HS-27A (cell line): ENCODE measurements around the gene BLTP3B.
A peak's percentile ranks its signal among the peaks of the same experiment; 100 is the strongest.

Experiments used
- DNase-seq: peaks from one replicate; pipeline ENCODE4 v3.0.0-alpha.2; 2012; ENCODE audit warnings: low read depth, missing footprints

Gene BLTP3B

DNA sequence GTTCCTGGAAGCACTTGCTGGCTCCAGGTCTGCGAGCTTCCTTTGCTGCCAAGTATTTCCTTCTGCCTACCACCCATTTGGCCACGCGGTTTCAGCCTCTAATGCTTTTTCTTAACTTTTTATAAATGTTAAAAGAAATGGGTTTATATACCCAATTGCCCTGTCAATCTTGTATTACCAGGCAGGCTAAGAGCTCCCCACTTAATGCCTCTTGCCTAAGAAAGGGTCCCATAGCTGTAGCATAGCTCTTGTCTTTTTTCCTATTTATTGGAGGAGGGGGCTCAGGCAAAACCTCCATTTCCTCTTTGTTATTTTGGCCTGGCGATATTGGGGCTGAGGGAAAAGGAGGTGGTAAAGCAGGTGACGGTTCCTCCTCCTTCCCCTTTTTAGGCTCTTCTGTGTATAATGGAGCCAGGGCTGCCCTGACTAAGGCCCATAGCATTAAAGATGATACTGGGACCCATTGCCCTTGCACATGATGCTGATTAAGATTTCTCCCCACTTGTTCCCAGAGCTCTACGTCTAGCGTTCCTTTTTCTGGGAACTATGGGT is 21.6 kb upstream of the BLTP3B start:
- DNase-seq, result no peak

GRCh38 chr12:100163416-100164152 is 20.9 kb upstream of the BLTP3B start:
- DNase-seq, result no peak

DNA sequence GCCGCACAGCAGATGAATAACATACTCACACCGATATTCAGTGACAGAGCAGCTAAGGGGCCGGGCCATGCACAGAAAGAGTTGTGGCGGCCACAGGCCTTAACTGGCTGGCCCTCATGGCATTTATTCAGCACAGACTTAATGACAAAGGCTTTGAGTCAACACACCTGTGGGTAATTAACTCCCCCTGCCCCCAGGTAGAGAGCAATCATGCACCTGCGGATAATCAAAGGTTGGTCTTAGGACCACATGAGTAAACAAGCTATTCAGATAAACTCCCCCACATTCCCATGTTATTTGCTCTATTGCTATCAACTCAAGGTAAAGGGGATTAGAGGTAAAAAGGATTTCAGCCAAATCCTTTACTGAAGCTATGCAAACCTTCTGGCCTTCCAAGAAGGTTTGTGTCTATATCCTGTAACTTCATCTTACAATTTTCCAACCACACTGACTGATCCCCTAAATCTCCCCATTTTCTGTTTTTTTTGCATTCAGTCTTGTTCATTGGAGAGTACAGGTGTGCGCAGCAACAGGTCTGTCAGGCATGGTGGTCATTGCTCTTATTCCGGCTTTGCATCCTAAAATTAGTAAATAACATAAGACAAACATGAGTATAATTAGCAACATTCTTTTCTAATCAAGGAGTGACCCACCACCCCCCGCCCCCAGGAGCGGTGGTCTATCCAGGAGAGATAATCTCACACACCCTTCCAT is 16.9 kb upstream of the BLTP3B start:
- DNase-seq, result no peak

DNA sequence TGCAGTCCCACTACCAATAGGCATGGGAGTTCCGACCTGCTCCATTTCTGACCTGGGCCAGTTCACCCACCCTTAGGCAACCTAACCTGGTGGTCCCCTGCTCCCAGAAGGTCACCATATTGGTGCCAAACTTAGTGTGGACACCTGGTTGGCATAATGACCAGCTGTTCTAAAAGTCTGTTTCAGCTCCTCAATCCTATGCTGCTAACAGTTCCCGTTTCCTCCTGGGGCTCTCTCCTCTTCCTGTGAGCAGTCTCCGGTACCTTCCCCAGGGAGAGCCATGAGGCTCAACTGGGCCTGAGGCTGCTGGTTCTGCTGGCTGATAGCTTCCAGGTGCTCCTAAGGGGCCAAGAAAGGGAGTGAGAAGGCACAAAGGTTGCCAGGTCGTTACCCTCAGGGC is 15.9 kb upstream of the BLTP3B start:
- no peak for DNase-seq

GRCh38 chr12:100157427-100157821 is 14.8 kb upstream of the BLTP3B start:
- DNase-seq, result no peak

DNA sequence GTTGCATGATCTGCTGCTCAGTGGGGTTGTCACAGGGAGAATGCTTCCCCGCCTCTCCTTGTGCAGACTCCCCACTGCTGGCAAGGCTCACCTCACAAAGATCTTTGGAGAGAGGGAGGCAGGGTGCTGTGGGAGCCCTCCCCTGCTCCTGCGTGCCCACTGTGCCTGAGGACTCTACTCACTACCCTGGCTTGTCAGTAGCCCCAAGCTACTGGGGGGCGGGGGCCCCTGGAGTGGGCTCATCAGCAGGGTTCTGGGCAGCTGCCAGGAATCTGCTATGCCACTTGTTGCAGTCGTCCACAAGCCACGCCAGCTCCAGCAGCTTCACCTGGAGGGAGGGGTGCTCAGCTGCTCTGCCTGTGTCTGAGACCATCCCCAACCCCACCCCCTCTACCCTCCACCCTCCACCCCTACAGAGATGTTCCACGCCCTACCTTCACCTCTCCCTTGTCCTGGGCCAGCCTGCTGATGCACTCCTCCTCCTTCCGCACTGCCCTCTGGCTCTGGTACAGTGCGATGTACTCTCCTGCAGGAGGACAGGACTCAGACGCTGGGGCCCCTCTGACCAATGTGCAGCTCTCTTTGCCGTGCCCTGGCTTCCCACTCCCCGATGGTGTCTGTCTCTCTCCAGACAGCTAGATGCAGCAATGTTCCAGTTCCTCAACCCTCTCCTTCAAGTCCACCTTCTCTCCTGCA is 14.2 kb upstream of the BLTP3B start:
- no peak for DNase-seq

- DNase-seq, result peak; percentile 19
These were observed 12.0 kb upstream of the BLTP3B start for GRCh38 chr12:100154474-100155247.

GRCh38 chr12:100153131-100153530 is 10.5 kb upstream of the BLTP3B start:
- DNase-seq, result no peak

GRCh38 chr12:100151769-100152168 is 9.1 kb upstream of the BLTP3B start:
- DNase-seq, result no peak

- no peak for DNase-seq
These were observed 3.6 kb upstream of the BLTP3B start for GRCh38 chr12:100146252-100146651.

DNA sequence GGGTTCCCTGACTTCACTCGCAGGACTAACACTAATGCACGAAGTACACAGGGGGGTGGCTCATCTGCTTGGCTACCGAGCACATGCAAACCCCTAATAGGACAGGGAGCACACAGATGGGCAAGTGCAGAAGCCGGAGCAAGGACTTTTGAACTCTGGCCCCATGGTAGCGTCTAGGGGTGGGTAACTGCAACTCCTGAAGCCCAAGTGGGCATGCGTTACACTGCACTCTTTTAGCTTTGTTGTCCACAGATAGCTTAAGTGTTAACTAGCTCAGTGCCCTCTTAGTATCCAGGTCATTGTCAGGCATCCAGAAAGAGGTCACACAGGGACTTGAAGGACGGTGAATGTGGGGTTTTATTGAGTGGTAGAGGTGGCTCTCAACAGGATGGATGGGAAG is 3.0 kb upstream of the BLTP3B start:
- no peak for DNase-seq

DNA sequence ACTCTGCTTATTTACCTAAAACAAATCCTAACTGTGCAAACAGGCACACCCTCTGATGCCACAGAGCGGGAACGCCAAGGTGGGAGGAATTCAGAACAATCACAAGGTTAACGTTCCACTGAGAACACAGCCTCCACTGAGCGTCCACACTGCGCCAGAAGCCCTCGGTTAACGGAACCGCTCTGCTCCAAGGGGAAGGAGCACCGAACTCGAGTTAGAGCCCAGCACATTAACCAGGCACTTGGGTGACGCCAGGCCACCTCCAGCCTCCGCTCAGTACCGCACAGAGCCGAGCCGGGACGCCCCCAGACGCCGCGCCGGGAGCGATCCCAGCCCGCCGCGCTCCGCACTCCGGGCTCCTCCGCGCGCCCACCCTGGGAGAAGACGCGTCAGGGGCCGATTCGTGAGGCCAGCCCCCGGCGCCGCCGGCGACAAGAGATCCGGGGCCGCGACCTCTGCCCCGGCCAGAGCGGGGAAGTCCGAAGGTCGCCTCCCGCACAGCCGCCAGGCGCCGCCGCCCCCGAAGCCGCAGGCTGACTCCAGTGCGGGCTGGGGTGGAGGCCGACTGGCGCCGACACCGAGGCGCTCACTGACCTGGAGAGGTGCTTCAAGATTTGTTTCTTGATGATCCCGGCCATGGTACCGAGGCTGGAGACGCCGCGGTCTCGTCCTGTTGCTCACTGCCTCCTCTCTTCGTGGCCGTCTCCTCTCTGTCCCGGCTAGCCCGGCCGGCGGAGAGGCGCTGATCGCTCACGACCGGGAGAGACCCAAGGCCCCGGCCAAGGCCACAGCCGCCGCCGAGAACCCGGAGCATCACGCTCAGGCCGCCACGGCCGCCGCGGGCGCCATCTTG is 450 bp downstream of the BLTP3B start:
- DNase-seq, result peak; percentile 26

- peak; percentile 62 for DNase-seq
These were observed 1.0 kb downstream of the BLTP3B start for GRCh38 chr12:100141666-100141997.

DNA sequence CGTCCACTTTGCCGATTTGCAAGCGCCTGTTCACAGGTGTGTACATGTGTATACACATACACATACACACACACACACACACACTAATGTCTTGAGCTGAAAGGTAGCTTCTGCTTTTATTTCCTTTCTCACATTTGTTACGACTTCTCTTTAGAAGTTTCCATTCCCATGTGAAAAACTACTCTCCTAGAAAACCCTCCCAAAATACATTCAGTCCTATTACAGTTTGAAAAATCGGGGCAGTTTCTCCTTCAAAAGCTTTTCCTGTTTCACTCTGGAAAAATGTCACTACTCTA is 3.9 kb downstream of the BLTP3B start:
- no peak for DNase-seq

- no peak for DNase-seq
These were observed 4.4 kb downstream of the BLTP3B start for GRCh38 chr12:100138048-100138802.

DNA sequence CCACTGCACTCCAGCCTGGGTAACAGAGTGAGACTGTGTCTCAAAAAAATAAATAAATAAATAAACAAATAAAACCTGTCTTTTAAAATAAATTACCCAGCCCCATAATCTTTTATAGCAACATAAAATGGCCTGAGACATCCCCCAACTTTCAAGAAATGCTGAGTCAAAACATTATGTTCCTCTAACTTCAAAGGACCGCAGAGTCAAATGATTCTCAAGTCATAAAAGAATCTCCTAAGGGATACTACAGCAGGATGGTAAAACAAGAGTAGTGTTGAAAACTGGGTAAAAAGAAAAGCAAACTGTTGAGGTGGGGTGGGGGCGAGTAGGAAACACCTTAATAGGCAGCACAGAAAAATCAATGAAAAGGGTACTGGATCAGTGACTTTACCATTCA is 9.5 kb downstream of the BLTP3B start:
- DNase-seq, result no peak

DNA sequence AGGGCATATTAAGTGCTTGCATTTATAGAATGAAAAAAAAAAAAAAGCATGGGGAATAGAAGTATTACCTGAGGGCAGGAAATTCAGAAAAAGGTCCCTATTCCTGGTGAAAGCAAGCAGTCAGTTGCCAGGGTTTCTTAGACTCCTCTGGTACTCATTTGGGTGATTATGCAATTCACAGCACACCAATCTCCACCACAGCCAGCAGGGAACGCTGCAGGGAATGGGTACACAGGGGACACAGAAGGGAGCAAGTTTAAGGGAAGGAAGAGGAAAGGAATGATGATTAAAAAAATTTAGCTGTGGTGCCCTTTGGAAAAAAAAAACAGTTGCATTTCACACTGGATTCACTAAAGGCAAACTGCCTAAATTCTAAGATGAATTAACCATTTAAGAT is 14.2 kb downstream of the BLTP3B start:
- DNase-seq, result no peak

DNA sequence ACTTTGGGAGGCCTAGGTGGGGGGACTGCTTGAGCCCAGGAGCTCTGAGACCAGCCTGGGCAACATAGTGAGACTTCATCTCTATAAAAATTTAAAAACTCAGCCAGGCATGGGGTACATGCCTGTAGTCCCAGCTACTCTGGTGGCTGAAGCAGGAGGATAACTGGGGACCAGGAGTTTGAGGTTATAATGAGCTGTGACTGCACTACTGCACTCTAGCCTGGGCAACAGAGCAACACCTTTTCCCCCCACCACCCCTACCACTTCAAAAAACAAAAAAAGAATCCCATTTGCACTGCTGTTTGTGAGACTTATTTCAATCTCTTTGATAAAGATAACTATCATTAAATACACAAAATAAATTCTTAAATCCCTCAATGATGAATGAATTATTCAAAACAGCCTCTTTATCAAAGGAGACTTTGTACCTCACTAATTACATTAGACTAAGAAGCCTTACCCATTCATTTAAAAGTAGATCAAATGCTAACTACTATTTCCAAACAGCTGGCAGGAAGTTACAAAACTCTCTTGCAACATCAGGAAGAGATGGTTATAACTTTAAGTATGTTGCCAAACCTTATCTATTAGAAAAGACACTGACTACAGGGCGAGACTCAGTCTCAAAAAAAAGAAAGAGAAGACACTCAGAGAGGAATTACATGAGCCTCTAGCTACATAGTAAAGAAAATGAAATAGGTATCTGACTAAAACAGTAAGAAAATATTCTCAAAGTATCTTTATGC is 14.7 kb downstream of the BLTP3B start:
- DNase-seq, result no peak

- DNase-seq, result no peak
These were observed 19.2 kb downstream of the BLTP3B start for GRCh38 chr12:100123316-100124095.
